Sigmoid colon (tissue), 7 donors: ENCODE results near the gene MAP1A. TPM values are rescaled to one million over a fixed set of nuclear protein-coding genes. Genes with fewer than 3 reads are reported as not detected.

Experiments used
- polyA plus RNA-seq, 3 donors: library from polyadenylated mRNA; stranded (reverse); fragments of 200-250 nt; gene quantifications; one replicate each; pipeline ENCODE4 v1.2.3, GENCODE V29; 2013
- total RNA-seq, 4 donors: library from RNA; depleted of rRNA; stranded (reverse); fragments of >200 nt; gene quantifications; one replicate each; pipeline ENCODE4 v1.1.0, GENCODE V29; 2016
- donor health status: healthy with polysubstance abuse.
- donor health status: Bipolar disorder and iron deficiency.
- donor health status: healthy.

The MAP1A gene
- total and polyA plus RNA-seq, 7 donors = 0.23 to 61.2 (median 25.2) TPM

Other genes with a start within 250 kb of the MAP1A start
- not detected for gene TGM7, start 215.4 kb upstream of the MAP1A start, total RNA-seq
- not detected for gene TGM7, start 215.4 kb upstream of the MAP1A start, polyA plus RNA-seq
- gene LCMT2, start 187.0 kb upstream of the MAP1A start, total RNA-seq = 1 to 10 TPM; 2.8 to 5.4 (median 4.0) TPM
- gene LCMT2, start 187.0 kb upstream of the MAP1A start, polyA plus RNA-seq = 1 to 10 TPM; 2.3 to 5.1 (median 2.4) TPM
- gene ZSCAN29, start 146.6 kb upstream of the MAP1A start, total RNA-seq = 10 to 100 TPM; 14.6 to 19.7 (median 19.7) TPM
- gene ZSCAN29, start 146.6 kb upstream of the MAP1A start, polyA plus RNA-seq = 10 to 100 TPM in 1 of 3 donors, 1 to 10 TPM in 2; 6.0 to 11.1 (median 6.9) TPM
- gene TUBGCP4, start 146.5 kb upstream of the MAP1A start, total RNA-seq = 10 to 100 TPM; 10.2 to 14.6 (median 12.1) TPM
- 10 to 100 TPM in 1 of 3 donors, 1 to 10 TPM in 2; 1.8 to 11.2 (median 2.5) TPM for gene TUBGCP4, start 146.5 kb upstream of the MAP1A start, polyA plus RNA-seq
- gene TP53BP1, start 24.5 kb upstream of the MAP1A start, total RNA-seq = 10 to 100 TPM; 38.3 to 63.4 (median 41.1) TPM
- 10 to 100 TPM in 1 of 3 donors, 1 to 10 TPM in 2; 1.8 to 13.5 (median 6.6) TPM for gene TP53BP1, start 24.5 kb upstream of the MAP1A start, polyA plus RNA-seq
- gene PPIP5K1, start 72.6 kb downstream of the MAP1A start, total RNA-seq = 10 to 100 TPM in 3 of 4 donors, 1 to 10 TPM in 1; 8.3 to 44.6 (median 18.3) TPM
- 10 to 100 TPM in 2 of 3 donors, 1 to 10 TPM in 1; 4.8 to 23.9 (median 13.2) TPM for gene PPIP5K1, start 72.6 kb downstream of the MAP1A start, polyA plus RNA-seq
- gene CKMT1B, start 76.4 kb downstream of the MAP1A start, total RNA-seq = 1 to 10 TPM in 1 of 4 donors, under 1 TPM in 1, not detected in 2; 0.83 to 1.1 TPM
- 100 to 1,000 TPM in 2 of 3 donors, 10 to 100 TPM in 1; 66.1 to 153 (median 128) TPM for gene CKMT1B, start 76.4 kb downstream of the MAP1A start, polyA plus RNA-seq
- under 1 TPM in 3 of 4 donors, not detected in 1; under 0.01 to 0.71 (median 0.68) TPM for gene STRC, start 101.2 kb downstream of the MAP1A start, total RNA-seq
- under 1 TPM in 1 of 3 donors, not detected in 2; 0.51 TPM for gene STRC, start 101.2 kb downstream of the MAP1A start, polyA plus RNA-seq
- gene CATSPER2, start 131.2 kb downstream of the MAP1A start, total RNA-seq = 1 to 10 TPM; 1.8 to 6.9 (median 5.2) TPM
- gene CATSPER2, start 131.2 kb downstream of the MAP1A start, polyA plus RNA-seq = 1 to 10 TPM in 1 of 3 donors, under 1 TPM in 1, not detected in 1; under 0.01 to 3.4 TPM
- gene CKMT1A, start 176.3 kb downstream of the MAP1A start, total RNA-seq = 1 to 10 TPM in 1 of 4 donors, under 1 TPM in 1, not detected in 2; 0.36 to 1.8 TPM
- 100 to 1,000 TPM in 2 of 3 donors, 10 to 100 TPM in 1; 64.3 to 114 (median 105) TPM for gene CKMT1A, start 176.3 kb downstream of the MAP1A start, polyA plus RNA-seq
- 10 to 100 TPM; 62.0 to 66.2 (median 63.4) TPM for gene PDIA3, start 228.8 kb downstream of the MAP1A start, total RNA-seq
- 100 to 1,000 TPM in 1 of 3 donors, 10 to 100 TPM in 2; 36.6 to 430 (median 82.5) TPM for gene PDIA3, start 228.8 kb downstream of the MAP1A start, polyA plus RNA-seq